Subcutaneous abdominal adipose tissue (tissue), 5 donors: ENCODE data around the gene C11orf97.
A peak's percentile ranks its signal among the peaks of the same experiment; 100 is the strongest.
"Not testable (repeated sequence)": the region's sequence is repeated elsewhere in the genome, so short reads cannot be mapped to it uniquely, and the experiment has no call there.

Experiments
- H3K27ac ChIP-seq: one replicate; pipeline ENCODE4 v1.7.0; 2013; ENCODE audit warnings: low read depth, mild to moderate bottlenecking, inconsistent platforms, low read length, moderate library complexity
- H3K27me3 ChIP-seq, 5 donors: one replicate each; pipeline ENCODE4 v1.7.0; 2013; ENCODE audit warnings: low read length in 5 of 5, inconsistent platforms in 1 of 5; ENCODE audit not compliant: control insufficient read depth in 5 of 5, insufficient read depth in 4 of 5
- H3K36me3 ChIP-seq, 5 donors: one replicate each; pipeline ENCODE4 v1.7.0; 2013; ENCODE audit warnings: low read length in 5 of 5; ENCODE audit not compliant: control insufficient read depth in 5 of 5, insufficient read depth in 5 of 5
- H3K4me1 ChIP-seq, 5 donors: one replicate each; pipeline ENCODE4 v1.7.0; 2013; ENCODE audit warnings: low read length in 5 of 5, mild to moderate bottlenecking in 3 of 5, moderate library complexity in 1 of 5; ENCODE audit not compliant: control insufficient read depth in 5 of 5, insufficient read depth in 5 of 5
- H3K4me3 ChIP-seq, 5 donors: one replicate each; pipeline ENCODE4 v1.7.0; 2013; ENCODE audit warnings: low read length in 5 of 5, low read depth in 1 of 5
- H3K9ac ChIP-seq, 5 donors: one replicate each; pipeline ENCODE4 v1.7.0; 2013; ENCODE audit warnings: low read length in 5 of 5, mild to moderate bottlenecking in 4 of 5, moderate library complexity in 3 of 5
- H3K9me3 ChIP-seq, 5 donors: one replicate each; pipeline ENCODE4 v1.7.0; 2013; ENCODE audit warnings: low read length in 5 of 5; ENCODE audit not compliant: control insufficient read depth in 5 of 5
- donor health status: healthy.
- donor health status: healthy.
- donor health status: healthy.
- donor health status: healthy.
- donor health status: healthy.

C11orf97 gene

GRCh38 chr11:94568200-94568599 is 55.9 kb downstream of the C11orf97 start:
- Histone ChIP-seq H3K9ac (no peak overlapping the region), H3K27ac (no peak overlapping the region), H3K9me3 (no peaks in the 10 kb centered on the region), H3K4me1 (no peaks in the 10 kb centered on the region), H3K27me3 (no peaks in the 10 kb centered on the region), H3K36me3 (no peaks in the 10 kb centered on the region), H3K4me3 (no peak overlapping the region)

- Histone ChIP-seq H3K27me3 (no peaks in the 10 kb centered on the region), H3K4me3 (no peak overlapping the region), H3K4me1 (no peaks in the 10 kb centered on the region), H3K9ac (no peak overlapping the region), H3K27ac (no peak overlapping the region), H3K9me3 (no peaks in the 10 kb centered on the region), H3K36me3 (no peaks in the 10 kb centered on the region)
Observed at GRCh38 chr11:94568717-94569116, 56.5 kb downstream of the C11orf97 start.

DNA sequence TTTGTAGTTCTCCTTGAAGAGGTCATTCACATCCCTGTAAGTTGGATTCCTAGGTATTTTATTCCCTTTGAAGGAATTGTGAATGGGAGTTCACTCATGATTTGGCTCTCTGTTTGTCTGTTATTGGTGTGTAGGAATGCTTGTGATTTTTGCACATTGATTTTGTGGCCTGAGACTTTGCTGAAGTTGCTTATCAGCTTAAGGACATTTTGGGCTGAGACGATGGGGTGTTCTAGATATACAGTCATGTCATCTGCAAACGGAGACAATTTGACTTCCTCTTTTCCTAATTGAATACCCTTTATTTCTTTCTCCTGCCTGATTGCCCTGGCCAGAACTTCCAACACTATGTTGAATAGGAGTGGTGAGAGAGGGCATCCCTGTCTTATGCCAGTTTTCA is 60.7 kb downstream of the C11orf97 start:
- not testable (repeated sequence) for H3K27ac ChIP-seq, H3K4me3 ChIP-seq, H3K9ac ChIP-seq, H3K4me1 ChIP-seq, H3K36me3 ChIP-seq, H3K27me3 ChIP-seq, H3K9me3 ChIP-seq

DNA sequence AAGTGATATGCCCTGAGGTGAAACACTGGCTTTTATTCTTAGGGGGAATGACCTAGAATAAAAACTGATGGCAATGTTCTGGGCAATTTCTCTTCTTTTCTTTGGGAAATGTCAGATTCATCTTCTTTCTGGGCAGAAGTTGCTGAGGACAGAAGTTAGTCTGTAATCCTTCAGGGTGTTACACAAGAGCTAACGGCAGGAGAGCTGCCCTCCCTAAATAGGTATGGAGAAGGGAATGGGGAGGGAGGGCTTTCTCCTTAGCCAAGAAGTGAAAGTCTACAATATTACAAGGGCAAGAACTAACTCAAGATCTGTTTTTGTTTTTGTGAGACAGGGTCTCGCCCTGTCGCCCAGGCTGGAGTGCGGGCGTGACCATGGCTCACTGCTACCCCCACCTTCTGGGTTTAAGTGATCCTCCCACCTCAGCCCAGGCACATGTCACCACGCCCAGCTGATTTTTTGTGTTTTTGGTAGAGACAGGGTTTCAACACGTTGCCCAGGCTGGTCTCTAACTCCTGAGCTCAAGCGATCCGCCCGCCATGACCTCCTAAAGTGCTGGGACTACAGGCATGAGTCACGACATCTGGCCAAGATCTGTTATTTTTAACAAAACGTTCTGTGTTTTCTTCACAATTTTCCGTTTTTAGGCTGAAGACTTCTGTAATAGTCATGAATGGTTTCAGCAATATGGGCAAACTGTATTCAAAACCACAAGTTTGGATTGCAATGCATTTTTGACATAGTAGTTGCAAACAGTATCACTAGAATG is 62.1 kb downstream of the C11orf97 start:
- no peak overlapping the region for H3K27ac ChIP-seq
- peaks cover 0 to 8% (median 7%) of the 10 kb centered on the region in 5 donors for H3K4me1 ChIP-seq
- no peak overlapping the region for H3K9ac ChIP-seq
- H3K9me3 ChIP-seq, result no peaks in the 10 kb centered on the region
- no peaks in the 10 kb centered on the region for H3K36me3 ChIP-seq
- no peaks in the 10 kb centered on the region for H3K27me3 ChIP-seq
- H3K4me3 ChIP-seq, result peak overlapping the region in 4 of 5 donors; percentile 0 to 50 (median 34)

DNA sequence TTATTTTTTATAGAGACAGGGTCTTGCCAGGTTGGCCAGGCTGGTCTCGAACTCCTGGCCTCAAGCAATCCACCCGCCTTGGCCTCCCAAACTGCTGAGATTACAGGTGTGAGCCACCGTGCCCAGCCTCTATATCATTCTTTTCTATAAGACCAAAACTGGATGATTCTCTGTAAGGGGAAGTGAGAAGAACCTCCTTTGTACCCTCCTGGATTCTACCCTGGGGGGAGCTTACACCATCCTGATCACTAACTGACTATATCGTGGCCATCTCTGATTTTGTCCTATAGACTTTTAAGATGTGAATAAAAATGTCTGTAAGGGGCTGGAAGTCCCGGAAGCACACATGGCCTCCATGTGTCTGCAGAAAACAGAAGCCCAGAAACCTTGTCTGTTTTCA is 64.0 kb downstream of the C11orf97 start:
- no peaks in the 10 kb centered on the region for H3K9me3 ChIP-seq
- no peak overlapping the region for H3K27ac ChIP-seq
- H3K27me3 ChIP-seq, result no peaks in the 10 kb centered on the region
- no peak overlapping the region for H3K9ac ChIP-seq
- peaks cover 0 to 8% (median 7%) of the 10 kb centered on the region in 5 donors for H3K4me1 ChIP-seq
- no peak overlapping the region for H3K4me3 ChIP-seq
- H3K36me3 ChIP-seq, result peaks cover 0 to 4% (median 0%) of the 10 kb centered on the region in 5 donors

GRCh38 chr11:94577841-94578240 is 65.6 kb downstream of the C11orf97 start:
- Histone ChIP-seq H3K4me1 (peaks cover 0 to 8% (median 7%) of the 10 kb centered on the region in 5 donors), H3K9ac (no peak overlapping the region), H3K4me3 (no peak overlapping the region), H3K27me3 (no peaks in the 10 kb centered on the region), H3K36me3 (peaks cover 0 to 4% (median 0%) of the 10 kb centered on the region in 5 donors), H3K9me3 (no peaks in the 10 kb centered on the region), H3K27ac (no peak overlapping the region)
